IPS-11a (cell line): ENCODE data around the gene SOWAHB.

ENCODE experiments used
- H3K4me3 ChIP-seq: one replicate; pipeline ENCODE4 v1.5.1; 2013; ENCODE audit warnings: low read depth, low read length, control low read depth

Gene SOWAHB

GRCh38 chr4:76897536-76898384 lies at the start of gene SOWAHB:
Gene SOWAHB, minus strand, starts transcription at chr4:76898144. Its CDS starts 295 bp downstream, at chr4:76897849.
- peak within 1 kb of the TSS; percentile 57 for H3K4me3 ChIP-seq

- no peak overlapping the region for H3K4me3 ChIP-seq
Measured at GRCh38 chr4:76947369-76947768, 49.4 kb upstream of the SOWAHB start.

DNA sequence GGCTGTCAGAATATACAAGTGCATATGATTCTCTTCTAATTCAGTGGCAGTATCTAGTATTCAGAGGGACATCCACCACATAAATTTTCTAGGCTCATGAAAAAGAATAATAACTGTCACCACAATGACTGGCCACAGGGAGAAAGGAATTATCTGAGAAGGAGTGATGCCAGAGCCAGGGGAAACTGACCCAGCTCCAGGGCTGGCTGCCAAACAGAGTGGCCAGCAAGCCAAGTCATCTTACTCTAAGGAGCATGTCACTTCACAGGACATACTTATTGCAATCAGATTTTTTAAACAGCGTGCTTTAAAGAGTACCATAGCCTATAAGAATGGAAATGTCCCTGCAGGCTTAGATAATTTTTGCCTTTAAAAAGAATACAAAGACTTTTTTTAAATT lies 45.8 kb upstream of the SOWAHB start:
- H3K4me3 ChIP-seq, result no peak overlapping the region

DNA sequence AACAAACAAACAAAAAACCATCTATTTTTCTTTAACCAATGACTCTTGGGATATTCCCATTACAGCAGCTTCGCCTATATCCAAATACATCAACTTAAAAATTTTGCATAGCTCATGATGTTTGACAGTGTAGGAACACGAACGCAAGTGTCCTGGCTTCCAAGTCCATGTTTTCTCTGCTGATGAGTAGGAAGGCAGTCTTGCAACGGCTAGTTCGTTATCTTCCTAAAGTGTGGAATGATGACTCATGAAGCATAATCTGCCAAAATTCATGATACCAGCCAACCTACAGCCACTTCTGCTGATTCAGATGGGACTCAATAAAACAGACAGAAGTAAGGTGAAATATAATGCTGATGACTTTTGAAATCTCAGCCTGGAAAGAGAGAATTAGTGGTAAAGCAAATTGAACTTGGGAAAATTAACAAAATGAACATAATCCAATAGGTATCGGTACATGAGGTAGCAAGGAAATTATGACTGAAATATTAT lies 45.2 kb upstream of the SOWAHB start:
- no peak overlapping the region for H3K4me3 ChIP-seq

DNA sequence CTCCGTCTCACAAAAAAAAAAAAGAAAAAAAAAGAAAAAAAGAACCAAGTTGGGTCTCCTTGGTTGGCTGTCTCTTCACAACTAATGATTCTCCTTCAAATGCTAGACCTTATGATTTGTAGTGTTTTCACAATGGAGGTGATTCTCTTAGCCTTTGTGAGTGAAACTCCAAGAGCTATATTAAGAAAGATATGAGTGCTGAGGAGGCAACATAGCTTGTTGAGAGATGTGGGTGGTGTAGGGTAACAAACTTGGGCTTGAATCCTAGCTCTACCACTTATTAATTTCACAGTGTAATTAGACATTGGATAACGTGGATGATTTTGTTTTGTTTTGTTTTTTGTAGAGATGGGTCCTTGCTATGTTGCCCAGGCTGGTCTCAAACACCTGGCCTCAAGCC lies 41.2 kb upstream of the SOWAHB start:
- H3K4me3 ChIP-seq, result no peak overlapping the region

DNA sequence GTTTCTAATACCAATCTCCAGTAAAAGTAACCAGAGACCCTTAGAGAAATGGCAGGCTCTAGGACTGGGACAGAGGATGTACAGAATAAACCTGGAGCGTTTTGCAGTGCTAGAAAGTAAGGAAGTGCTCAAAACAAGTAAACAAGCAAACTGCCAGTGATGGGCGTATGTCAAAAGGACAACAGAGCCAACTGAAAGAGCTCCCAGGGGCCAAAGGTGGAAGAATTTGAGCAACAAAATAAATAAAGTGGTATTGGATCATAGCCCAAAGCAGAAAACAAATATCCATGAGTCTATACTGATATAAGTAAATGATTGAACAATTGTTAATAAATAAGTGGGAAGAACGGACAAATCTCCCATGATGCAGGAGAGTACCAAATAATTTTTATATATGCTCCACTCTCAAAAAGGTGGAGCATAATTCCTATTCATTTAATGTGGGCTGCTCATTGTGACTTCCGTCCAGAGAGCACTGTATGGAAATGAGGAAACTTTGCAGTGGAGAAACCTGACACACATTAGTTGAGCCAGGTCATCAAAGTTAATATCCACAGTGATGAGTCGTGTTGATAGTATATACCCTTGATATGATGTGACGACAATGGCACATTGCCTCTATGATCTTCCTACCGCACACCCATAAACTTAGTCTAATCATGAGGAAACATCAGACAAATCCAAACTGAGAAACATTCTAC lies 33.8 kb upstream of the SOWAHB start:
- no peak overlapping the region for H3K4me3 ChIP-seq

DNA sequence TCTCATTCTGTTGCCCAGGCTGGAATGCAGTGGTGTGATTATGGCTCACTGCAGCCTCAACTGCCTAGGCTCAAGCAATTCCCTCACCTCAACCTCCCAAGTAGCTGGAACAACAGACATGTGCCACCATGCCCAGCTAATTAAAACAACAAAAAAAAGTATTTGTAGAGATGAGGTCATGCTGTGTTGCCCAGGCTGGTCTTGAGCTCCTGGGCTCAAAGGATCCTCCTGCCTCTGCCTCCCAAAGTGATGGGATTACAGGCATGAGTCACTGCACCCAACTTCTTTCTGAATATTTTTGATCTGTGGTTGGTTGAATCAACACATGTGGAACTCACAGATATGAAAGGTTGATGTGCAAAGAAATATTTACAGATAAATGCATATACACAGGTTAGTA lies 33.1 kb upstream of the SOWAHB start:
- no peak overlapping the region for H3K4me3 ChIP-seq

DNA sequence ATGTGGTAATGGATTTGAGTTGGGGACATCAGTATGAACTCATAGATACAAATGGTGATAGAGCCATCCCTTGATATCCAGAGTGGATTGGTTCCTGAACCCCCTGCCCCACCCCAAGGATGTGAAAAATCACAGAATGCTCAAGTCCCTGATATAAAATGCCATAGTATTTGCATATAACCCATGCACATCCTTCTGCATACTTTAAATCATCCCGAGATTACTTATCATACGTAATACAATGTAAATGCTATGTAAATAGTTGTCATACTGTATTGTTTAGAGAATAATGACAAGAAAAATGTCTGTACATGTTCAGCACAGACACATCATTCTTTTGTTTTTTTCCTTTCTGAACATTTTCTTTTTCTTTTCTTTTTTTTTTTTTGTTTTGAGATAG lies 32.7 kb upstream of the SOWAHB start:
- H3K4me3 ChIP-seq, result no peak overlapping the region

DNA sequence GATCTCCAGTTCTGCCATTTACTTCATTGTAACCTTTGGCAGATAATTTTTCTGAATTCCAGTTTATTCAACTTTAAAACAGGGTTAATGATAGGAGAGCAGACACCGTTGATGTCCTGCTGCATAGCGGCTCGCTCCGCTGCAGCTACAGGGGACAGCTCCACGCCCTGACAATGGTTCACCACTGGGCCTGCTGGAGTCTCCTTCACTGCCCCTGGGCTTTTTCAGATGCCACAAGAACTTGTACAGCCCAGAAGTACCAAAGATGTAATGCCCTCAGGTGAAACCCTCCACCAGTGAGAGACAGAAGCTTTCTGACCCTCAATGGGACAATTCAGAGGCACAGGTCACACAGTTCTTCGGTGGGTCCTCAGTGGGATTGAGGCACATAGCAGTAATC lies 28.9 kb upstream of the SOWAHB start:
- H3K4me3 ChIP-seq, result no peak overlapping the region

DNA sequence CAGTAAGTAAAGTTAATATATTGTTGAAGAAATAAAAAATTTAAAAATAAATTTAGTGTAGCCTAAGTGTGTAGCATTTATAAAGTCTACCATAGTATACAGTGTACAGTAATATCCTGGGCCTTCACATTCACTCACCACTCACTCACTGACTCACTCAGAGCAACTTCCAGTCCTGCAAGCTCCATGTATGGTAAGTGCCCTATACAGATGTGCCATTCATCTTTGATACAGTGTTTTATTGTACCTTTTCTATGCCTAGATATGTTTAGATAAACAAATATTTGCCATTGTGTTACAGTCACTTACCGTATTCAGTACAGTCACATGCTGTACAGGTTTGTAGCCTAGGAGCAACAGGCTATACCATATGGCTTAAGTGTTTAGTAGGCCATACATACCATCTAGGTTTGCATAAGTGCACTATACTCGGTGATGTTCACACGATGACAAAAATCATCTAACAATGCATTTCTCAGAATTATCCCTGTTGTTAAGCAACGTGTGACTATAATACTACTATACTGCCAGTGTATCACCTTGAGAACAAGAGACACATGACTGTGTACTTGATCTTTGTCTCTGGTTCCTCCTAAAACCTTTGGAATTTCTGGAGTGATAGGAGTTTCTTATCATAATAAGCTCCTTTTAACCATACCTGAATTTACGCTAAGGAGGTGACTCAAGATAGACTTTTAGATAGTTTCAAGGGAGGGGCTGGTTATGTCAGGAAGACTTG lies 25.8 kb upstream of the SOWAHB start:
- no peak overlapping the region for H3K4me3 ChIP-seq

- H3K4me3 ChIP-seq, result no peak overlapping the region
Measured at GRCh38 chr4:76920715-76921114, 22.8 kb upstream of the SOWAHB start.

- no peak overlapping the region for H3K4me3 ChIP-seq
Measured at GRCh38 chr4:76909711-76910110, 11.8 kb upstream of the SOWAHB start.

DNA sequence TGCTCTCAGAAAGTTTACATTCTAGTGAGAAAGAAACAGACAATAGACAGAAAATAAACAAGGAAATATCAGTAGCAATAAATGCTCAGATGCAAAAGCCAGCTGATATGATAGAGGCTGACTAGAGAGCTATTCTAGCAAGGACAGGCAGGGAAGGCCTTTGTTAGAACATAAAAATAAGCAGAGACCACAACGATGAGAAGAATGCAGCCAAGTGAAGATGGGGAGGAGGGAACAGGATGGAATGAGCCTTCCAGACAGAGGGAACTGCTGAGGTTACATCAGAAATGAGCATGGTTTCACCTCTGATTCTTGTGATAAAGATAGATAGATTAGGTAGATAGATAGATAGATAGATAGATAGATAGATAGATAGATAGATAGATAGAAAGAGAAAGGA lies 7.6 kb upstream of the SOWAHB start:
- no peak overlapping the region for H3K4me3 ChIP-seq

DNA sequence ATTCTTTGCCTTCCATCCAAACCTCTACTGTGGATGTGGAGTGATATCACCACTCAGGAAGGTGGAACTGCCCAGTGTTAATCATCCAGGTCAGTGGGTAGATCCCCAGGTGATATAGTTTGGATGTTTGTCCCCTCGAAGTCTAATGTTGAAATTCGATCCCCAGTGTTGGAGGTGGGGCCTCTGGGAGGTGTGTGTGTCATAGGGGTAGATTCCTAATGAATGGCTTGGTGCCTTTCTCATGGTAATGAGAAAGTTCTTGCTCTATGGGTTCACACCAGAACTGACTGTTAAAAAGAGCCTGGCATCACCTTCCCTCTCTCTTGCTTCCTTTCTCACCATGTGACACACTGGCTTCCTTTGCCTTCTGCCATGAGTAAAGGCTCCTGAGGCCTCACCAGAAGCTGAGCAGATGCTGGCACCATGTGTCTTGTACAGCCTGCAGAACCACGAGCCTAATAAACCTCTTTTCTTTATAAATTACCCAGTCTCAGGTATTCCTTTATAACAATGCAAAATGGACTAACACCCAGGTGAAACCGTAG lies 6.8 kb upstream of the SOWAHB start:
- H3K4me3 ChIP-seq, result no peak overlapping the region

DNA sequence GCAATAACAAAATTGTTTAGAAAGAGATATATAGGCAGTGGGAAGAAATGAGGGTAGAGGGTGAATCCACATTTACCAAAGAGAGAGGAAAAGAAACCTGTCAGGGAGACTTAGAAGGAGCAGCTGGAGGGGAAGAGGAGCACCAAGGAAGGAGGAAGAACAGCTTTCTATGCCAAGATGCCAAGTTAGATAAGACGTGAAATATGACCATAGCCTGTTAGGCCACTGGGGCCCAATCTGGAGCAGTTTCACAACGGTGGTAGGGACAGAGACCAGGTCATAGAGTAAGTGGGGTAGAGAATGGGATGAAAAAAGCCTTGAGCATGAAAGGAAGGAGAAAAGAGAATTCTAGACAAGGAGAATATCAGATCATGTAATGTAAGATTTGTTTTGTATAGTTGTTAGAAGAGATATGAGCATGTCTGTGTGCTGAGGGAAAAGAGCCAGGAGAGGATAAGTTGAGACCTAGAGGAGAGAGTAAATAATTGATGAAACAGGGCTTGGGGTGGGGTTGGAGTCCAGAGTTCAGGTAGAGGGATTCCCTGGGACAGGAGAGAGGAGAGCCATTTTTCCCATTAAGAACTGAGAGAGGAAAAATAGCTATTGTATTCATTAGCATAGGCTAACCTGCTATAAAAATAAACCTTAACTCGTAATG lies 4.4 kb upstream of the SOWAHB start:
- H3K4me3 ChIP-seq, result no peak overlapping the region

- no peak overlapping the region for H3K4me3 ChIP-seq
Measured at GRCh38 chr4:76898949-76899645, 1.2 kb upstream of the SOWAHB start.

DNA sequence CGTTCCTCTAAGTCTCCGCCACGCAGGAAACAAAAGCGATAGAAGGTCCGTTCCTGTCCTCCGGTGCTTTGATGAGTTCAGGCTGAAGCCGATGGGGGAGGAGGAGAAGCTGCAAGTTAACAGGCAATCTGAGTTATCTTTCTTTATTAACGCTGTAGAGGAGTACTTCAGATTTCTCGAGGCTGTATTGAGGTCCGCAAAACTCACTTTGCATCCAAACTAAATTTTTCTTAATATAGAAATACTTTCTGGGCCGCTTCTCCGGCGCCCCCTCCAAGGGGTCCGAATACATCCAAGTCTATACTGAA lies 395 bp upstream of the SOWAHB start:
- peak overlapping the region; percentile 57 for H3K4me3 ChIP-seq

- H3K4me3 ChIP-seq, result peak overlapping the region; percentile 57
Measured at GRCh38 chr4:76896614-76897535, 1.1 kb downstream of the SOWAHB start.

- no peak overlapping the region for H3K4me3 ChIP-seq
Measured at GRCh38 chr4:76896048-76896447, 1.9 kb downstream of the SOWAHB start.
